Activated T-cell treated with anti-CD3 and anti-CD28 coated beads, Interleukin-2, amount 50 U/mL, for 4 hours (primary cell): ENCODE data around the gene TLX1. TPM values are rescaled to one million over a fixed set of nuclear protein-coding genes. Genes with fewer than 3 reads are reported as not detected.
A peak's percentile ranks its signal among the peaks of the same experiment; 100 is the strongest.

Experiments used
- ATAC-seq, 2 donors: fragments of 200-7000 bp; cut with Tn5 transposase; one replicate each; pipeline ENCODE4 v1.10.0; 2021
- DNase-seq: peaks from one replicate; pipeline ENCODE4 v3.0.0-alpha.2; 2020
- H3K27me3 Mint-ChIP-seq: one replicate; pipeline ENCODE4 v1.8.0; 2021; ENCODE audit warnings: low read depth, mixed read lengths
- H3K36me3 Mint-ChIP-seq: one replicate; pipeline ENCODE4 v1.8.0; 2022; ENCODE audit warnings: mixed read lengths; ENCODE audit not compliant: insufficient read depth
- H3K4me1 Mint-ChIP-seq: one replicate; pipeline ENCODE4 v1.8.0; 2021; ENCODE audit warnings: low read depth, mixed read lengths
- H3K4me3 Mint-ChIP-seq: one replicate; pipeline ENCODE4 v1.8.0; 2021; ENCODE audit warnings: mild to moderate bottlenecking, moderate library complexity, mixed read lengths
- H3K9me3 Mint-ChIP-seq: one replicate; pipeline ENCODE4 v1.8.0; 2021; ENCODE audit warnings: mixed read lengths
- total RNA-seq, 3 donors: library from RNA; stranded (reverse); gene quantifications; one replicate each; pipeline ENCODE4 v1.2.1, GENCODE V29; 2021

TLX1 gene
- total RNA-seq, 3 donors from 2014 or later = not detected

- no peaks in the 10 kb centered on the region for H3K9me3 Mint-ChIP-seq
- peak overlapping the region; percentile 94 for H3K4me3 Mint-ChIP-seq
- H3K36me3 Mint-ChIP-seq = no peaks in the 10 kb centered on the region
- ATAC-seq (peak; percentile 29 to 39), DNase-seq (no peak)
- H3K4me1 Mint-ChIP-seq = peaks cover 32% of the 10 kb centered on the region
- H3K27me3 Mint-ChIP-seq = peaks cover 54% of the 10 kb centered on the region
Measured at GRCh38 chr10:101121654-101122031, 9.5 kb upstream of the TLX1 start.

DNA sequence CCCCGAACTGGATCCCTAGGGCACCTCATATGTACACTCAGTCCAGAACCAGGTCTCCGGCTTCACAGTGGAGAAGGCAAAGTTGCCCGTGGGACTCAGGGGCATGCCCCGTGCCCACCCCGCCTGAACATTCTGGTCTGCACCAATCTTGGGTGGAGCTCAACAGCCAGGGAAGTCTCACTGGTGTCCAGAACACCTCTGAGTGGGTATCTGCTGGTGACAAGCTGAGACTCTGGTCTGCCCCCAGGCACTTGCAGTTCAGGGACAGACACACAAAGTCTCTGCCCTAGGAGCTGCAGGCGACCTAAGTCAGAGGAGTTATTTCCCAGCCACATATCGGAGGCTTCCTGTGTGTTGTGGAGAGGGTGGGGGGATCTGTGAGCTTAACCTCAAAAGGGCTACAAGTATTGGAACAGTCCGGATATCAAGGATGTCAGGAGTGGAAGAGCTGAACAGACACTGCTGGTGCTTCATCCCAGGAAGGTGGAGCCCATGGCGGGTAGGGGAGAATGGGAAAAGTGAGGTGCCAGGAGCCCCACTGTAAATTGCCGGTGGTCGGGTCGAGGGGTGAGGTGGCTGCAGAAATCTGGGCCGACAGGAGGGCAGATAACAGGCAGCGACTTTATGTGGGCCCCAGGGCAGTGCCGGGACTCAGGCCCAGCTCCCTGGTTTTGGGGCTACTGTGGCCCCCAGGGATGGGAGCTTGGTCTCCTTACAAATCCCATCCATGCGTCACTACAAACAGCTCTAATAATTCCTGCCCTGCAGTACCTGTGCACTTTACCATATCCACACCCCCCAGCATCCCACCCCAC lies 8.6 kb upstream of the TLX1 start:
- no peak for DNase-seq
- Mint-ChIP-seq H3K27me3 (peaks cover 60% of the 10 kb centered on the region), H3K4me1 (peaks cover 32% of the 10 kb centered on the region), H3K4me3 (peak overlapping the region; percentile 94), H3K9me3 (no peaks in the 10 kb centered on the region), H3K36me3 (no peaks in the 10 kb centered on the region)
- ATAC-seq = no peak

DNA sequence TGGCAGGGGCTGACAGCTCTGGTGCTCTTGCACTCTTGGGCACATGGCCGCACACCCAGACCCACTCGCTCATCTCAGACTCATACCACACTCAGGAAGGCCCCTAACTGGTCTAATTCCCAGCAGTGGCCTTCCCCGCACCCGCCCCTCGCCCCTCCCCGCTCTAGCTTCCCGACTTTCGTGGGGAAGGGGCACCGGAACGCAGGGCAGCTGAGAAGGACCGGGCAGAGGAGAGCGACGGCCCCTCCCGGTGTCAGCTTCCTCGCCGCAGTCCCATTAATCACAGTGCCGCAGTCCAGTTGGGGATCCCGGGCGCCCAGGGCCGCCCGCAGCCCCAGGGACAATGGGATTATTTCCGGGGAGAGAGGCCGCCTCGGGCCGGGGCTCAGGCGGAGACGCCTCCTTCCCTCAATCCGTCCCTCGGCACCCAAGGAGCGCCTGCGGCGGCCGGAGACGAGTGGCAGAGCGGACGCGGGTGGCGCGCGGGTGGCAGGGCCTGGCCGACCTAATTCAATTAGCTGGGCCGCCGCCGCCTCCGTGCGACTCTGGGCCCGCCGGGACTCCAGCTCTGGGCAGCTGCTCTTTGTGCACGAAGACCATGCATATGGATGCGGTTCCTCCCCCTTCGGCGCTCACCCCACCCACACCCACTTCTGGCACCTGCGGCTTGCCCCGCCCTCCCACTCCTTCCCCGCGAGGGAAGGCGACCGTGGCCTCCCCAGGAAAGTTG lies 7.8 kb upstream of the TLX1 start:
- DNase-seq (no peak), ATAC-seq (peak in 1 of 2 donors; percentile 12)
- H3K4me1 Mint-ChIP-seq = peaks cover 32% of the 10 kb centered on the region
- H3K9me3 Mint-ChIP-seq = no peaks in the 10 kb centered on the region
- H3K36me3 Mint-ChIP-seq = no peaks in the 10 kb centered on the region
- peak overlapping the region; percentile 39 for H3K4me3 Mint-ChIP-seq
- H3K27me3 Mint-ChIP-seq = peaks cover 61% of the 10 kb centered on the region

DNA sequence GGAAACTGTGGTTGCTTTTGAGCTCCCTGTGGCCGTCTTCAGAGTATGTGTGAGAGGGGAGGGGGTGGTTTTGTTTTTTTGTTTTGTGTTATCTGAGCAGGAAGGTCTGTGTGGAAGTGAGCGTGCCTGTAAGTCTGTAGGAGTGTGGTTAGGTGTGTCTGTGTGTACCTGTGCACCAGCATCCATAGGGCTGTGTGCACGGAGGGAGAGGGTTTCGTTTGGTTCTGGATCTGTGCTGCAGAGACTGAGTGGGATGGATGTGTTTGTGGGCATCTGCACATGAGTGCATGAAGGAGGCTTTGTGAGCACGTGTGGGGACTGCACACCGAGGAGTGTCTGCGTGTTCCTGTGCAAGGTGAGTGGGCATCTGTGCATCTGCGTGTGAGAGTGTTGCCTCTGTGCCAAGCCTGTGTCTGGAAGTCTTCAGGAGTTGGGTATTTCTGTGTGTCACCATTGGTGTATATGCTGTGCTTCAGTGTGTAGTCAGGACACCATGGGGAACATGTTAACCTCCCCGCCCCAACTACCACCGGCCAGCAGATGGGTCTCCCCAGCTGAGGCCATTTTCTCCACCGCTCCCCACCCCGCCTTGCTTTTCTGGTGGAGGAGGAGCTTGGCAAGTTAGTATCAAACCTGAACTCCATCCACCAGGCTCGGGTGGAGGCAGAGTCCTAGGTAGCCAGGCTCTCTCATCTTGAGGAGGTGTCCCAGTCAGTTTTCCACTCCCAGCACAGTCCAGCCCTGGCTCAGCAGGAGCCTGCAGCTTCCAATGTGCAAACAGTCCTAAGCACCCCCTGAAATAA lies 7.1 kb upstream of the TLX1 start:
- no peak for DNase-seq
- peaks cover 68% of the 10 kb centered on the region for H3K27me3 Mint-ChIP-seq
- H3K9me3 Mint-ChIP-seq = no peaks in the 10 kb centered on the region
- H3K36me3 Mint-ChIP-seq = no peaks in the 10 kb centered on the region
- peak overlapping the region; percentile 37 for H3K4me3 Mint-ChIP-seq
- peaks cover 32% of the 10 kb centered on the region for H3K4me1 Mint-ChIP-seq
- peak in 1 of 2 donors; percentile 8 for ATAC-seq

GRCh38 chr10:101124933-101125332 lies 6.2 kb upstream of the TLX1 start:
- no peaks in the 10 kb centered on the region for H3K9me3 Mint-ChIP-seq
- H3K4me1 Mint-ChIP-seq = peaks cover 32% of the 10 kb centered on the region
- no peaks in the 10 kb centered on the region for H3K36me3 Mint-ChIP-seq
- no peak for ATAC-seq
- DNase-seq = no peak
- H3K27me3 Mint-ChIP-seq = peaks cover 77% of the 10 kb centered on the region
- no peak overlapping the region for H3K4me3 Mint-ChIP-seq

DNA sequence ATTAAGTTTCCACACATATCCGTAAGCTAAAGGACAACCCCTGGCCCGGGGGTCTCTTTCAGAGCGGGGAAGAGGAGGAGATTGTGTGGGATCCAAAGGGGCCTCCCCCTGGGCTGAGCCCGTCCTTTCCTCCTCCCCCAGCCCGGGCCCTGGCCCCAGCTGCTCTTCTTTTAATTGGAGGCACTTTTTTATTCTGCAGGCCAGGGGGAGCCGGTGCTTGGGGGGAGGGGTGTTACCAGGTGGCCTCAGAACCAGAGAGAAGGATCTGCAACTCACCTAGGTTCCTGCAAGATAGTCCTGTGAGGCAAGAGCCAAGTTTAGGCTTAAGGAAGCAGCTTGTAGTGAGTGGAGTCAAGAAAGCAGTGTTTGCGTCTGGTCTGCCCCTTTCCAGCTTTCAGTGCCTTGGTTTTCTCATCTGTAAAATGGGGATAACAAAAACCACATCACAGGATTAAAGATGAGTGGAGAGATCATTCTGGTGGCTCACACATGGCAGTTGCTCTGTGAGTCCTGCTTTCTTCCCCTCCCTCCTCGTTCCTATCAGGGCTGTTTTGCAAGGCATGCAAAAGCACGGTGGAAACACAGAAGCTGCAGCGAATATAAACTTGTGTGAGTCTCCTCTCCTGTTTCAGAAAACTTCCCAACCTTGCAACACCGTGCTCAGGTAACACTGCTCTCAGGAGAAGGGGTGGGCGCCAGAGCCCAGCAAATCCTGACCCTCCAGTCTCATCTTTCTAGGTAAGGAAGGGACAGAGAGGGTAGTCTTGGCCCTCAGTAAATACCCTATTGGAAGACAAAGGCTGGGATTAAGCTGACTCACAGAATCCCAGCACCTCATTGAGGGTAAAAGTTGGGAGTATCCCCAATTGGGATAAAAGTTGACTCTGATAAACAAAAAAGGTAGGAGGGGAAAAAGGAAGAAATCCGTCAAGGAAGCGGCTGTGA lies 4.1 kb upstream of the TLX1 start:
- peaks cover 17% of the 10 kb centered on the region for H3K4me1 Mint-ChIP-seq
- H3K9me3 Mint-ChIP-seq = no peaks in the 10 kb centered on the region
- H3K36me3 Mint-ChIP-seq = no peaks in the 10 kb centered on the region
- no peak overlapping the region for H3K4me3 Mint-ChIP-seq
- H3K27me3 Mint-ChIP-seq = peaks cover 78% of the 10 kb centered on the region
- ATAC-seq (no peak), DNase-seq (no peak)

- H3K27me3 Mint-ChIP-seq = peaks cover 81% of the 10 kb centered on the region
- no peak overlapping the region for H3K4me3 Mint-ChIP-seq
- DNase-seq (no peak), ATAC-seq (no peak)
- H3K36me3 Mint-ChIP-seq = no peaks in the 10 kb centered on the region
- peaks cover 23% of the 10 kb centered on the region for H3K4me1 Mint-ChIP-seq
- no peaks in the 10 kb centered on the region for H3K9me3 Mint-ChIP-seq
Measured at GRCh38 chr10:101130141-101130540, 959 bp upstream of the TLX1 start.

- ATAC-seq (peak; percentile 2 to 8), DNase-seq (no peak)
- Mint-ChIP-seq H3K4me1 (peaks cover 31% of the 10 kb centered on the region), H3K36me3 (no peaks in the 10 kb centered on the region), H3K9me3 (no peaks in the 10 kb centered on the region), H3K27me3 (peaks cover 83% of the 10 kb centered on the region), H3K4me3 (peak overlapping the region; percentile 54)
Measured at GRCh38 chr10:101131962-101132635, 999 bp downstream of the TLX1 start.

DNA sequence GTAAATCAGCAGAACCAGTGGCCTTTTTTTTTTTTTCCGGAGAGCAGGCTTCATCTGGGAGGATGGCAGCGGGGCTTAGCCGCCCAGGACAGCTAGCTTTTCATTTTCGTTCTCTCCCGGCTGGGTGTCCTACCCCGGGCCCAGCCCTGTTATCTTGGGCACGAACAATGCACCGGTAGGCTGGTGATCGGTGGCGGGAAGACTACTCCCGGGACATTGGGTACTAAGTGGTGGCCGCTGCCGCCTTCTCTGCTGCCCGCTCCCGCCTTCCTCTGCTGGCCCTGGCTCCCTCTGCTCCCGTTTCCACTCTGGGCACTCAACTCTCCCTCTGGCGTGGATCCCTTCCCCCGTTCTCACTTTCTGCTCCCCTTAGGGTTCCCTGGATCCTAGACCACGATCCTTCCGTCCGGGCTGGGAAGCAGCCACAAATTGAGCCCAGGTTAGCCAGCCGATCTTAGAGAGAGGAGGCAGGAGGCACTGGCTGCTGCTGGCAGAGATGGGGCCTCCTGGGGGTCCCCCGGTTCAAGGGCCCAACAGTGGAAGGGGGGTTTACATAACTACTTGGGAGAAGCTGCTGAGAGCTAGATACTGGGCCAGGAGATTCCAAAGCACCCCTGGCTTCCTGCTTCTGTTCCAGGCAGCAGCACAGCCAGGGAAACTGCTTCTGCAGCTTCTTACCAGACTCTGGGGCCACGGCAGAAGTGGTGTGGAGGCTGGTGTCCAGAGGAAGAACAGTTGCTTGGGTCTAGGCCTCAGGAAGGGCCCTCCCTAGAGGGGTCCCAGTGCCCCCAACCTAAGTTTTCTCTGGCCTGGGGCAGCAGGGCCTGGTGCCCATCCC lies 1.8 kb downstream of the TLX1 start:
- Mint-ChIP-seq H3K27me3 (peaks cover 86% of the 10 kb centered on the region), H3K9me3 (no peaks in the 10 kb centered on the region), H3K36me3 (no peaks in the 10 kb centered on the region), H3K4me1 (peaks cover 33% of the 10 kb centered on the region), H3K4me3 (peak overlapping the region; percentile 54)
- no peak for DNase-seq
- no peak for ATAC-seq

DNA sequence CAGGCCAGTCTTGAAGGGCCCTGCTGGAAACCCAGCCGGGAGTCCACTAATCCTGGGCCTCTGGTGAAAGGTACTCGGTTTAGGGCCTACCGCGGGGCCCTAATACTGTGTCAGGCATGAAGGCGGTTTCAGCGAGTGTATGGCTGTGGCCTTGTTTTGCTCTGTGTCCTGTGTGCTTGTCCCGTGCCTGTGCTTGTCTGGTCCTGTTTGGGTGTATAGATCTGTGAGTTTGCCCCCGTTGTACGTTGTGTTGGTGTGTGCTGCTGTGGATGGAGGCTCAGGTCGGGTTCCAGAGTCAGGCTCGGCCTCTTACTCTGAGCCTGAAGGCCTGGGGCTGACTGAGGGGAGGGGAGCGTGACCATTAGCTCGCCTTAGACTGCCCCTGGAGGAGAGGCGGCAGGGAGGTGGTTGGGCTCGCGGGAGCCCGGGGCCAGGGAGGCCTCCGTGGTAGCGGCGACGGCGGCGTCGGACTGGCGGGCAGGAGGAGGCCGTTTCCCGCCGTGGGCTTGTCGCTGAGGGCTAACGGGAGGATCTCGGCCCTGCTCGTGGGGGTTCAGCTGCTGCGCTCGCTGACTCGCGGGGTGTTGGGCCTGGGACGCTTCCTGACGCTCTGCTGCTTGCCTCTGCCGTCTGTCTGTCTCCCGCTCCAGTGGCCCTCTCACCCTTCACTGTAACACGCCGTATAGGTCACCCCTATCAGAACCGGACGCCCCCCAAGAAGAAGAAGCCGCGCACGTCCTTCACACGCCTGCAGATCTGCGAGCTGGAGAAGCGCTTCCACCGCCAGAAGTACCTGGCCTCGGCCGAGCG lies 2.6 kb downstream of the TLX1 start:
- H3K36me3 Mint-ChIP-seq = no peaks in the 10 kb centered on the region
- no peaks in the 10 kb centered on the region for H3K9me3 Mint-ChIP-seq
- DNase-seq = no peak
- H3K27me3 Mint-ChIP-seq = peaks cover 90% of the 10 kb centered on the region
- ATAC-seq = no peak
- H3K4me1 Mint-ChIP-seq = peaks cover 38% of the 10 kb centered on the region
- H3K4me3 Mint-ChIP-seq = peak overlapping the region; percentile 35

DNA sequence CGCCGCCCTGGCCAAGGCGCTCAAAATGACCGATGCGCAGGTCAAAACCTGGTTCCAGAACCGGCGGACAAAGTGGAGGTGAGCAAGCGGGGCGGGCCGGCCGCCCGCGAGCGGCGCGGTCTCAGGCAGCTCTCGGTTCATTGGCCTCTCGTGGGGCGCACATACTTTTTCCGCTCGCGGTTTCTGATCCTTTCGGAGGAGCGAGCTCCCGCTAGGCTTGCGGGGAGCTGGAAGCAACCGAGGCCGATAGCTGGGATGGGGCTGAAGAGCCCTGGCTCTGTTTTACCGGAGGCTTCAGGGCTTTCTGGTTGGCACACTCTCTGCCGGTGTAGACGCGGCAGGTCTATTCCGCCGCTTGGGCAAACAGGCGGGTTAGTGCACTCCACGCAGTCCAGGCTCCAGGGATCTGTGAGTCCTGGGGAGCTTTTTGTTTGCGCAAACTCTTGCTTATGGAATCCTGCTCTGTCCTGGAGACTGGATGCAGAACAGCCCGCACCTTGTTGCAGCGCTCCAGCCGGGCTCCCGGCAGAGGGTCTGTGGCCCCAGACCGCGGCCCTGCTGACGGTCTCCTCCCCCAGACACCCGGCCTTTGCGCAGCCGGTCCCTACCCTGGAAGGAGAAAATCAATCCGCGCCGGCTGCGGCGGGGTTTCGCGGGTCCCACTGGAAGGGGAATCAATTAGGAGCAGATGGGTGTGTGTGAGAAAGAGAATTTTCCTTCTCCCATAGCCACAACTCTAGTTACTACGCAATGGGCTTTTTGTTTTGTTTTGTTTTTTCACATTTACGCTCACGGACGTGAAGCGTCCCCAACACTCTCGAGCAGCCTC lies 3.4 kb downstream of the TLX1 start:
- Mint-ChIP-seq H3K4me1 (peaks cover 44% of the 10 kb centered on the region), H3K9me3 (no peaks in the 10 kb centered on the region), H3K27me3 (peaks cover 90% of the 10 kb centered on the region), H3K36me3 (no peaks in the 10 kb centered on the region), H3K4me3 (peak overlapping the region; percentile 11)
- ATAC-seq (peak in 1 of 2 donors; percentile 22), DNase-seq (no peak)
